HEK293 (cell line): ENCODE measurements around the gene ASCC3.

Experiments used
- CTCF ChIA-PET: fragments of 350-600 bp; formaldehyde crosslinking; extraction: SDS; loops from one replicate; lab custom pipeline; 2021; ENCODE audit warnings: antibody characterized with exemption; lab: Yijun Ruan, JAX
- POLR2A ChIA-PET: fragments of 300-600 bp; formaldehyde crosslinking; extraction: SDS; loops from one replicate; lab custom pipeline; 2020; ENCODE audit warnings: antibody characterized with exemption, inconsistent platforms; lab: Yijun Ruan, JAX
- H3K27ac ChIP-seq: fragments of 200-500 bp; sonication (Bioruptor generic); 2 replicates; pipeline ENCODE4 v1.5.1; 2014; ENCODE audit warnings: low read depth, low read length, control low read depth, inconsistent platforms; ENCODE audit errors: extremely low read depth
- H3K36me3 ChIP-seq, 2 experiments: fragments of 200-500 bp in 1 of 2; sonication (Bioruptor generic) in 1 of 2; 1 replicate in 1 of 2; 2 replicates in 1 of 2; pipeline ENCODE4 v1.5.1; 2014 to 2017; ENCODE audit warnings: inconsistent platforms in 2 of 2, low read length in 2 of 2; ENCODE audit not compliant: control insufficient read depth in 2 of 2, insufficient read depth in 1 of 2
- H3K4me1 ChIP-seq: fragments of 200-500 bp; sonication (Bioruptor generic); 2 replicates; pipeline ENCODE4 v1.5.1; 2014; ENCODE audit warnings: mild to moderate bottlenecking, low read length, inconsistent platforms; ENCODE audit not compliant: control insufficient read depth, insufficient read depth
- H3K4me3 ChIP-seq: 2 replicates; pipeline ENCODE4 v1.5.1; 2011; ENCODE audit warnings: low read depth, mild to moderate bottlenecking, control low read depth, low read length, moderate library complexity
- H3K9me3 ChIP-seq: fragments of 200-500 bp; sonication (Bioruptor generic); 2 replicates; pipeline ENCODE4 v1.5.1; 2014; ENCODE audit warnings: low read depth, low read length, inconsistent platforms; ENCODE audit not compliant: control insufficient read depth, insufficient read depth
- GLI4 ChIP-seq: fragments of 450-650 bp; formaldehyde crosslinking; IDR thresholded peaks from 2 replicates; pipeline ENCODE4 v1.5.1; 2016; ENCODE audit warnings: missing biosample characterization, missing genetic modification characterization
- GLIS1 ChIP-seq: fragments of 450-650 bp; formaldehyde crosslinking; IDR thresholded peaks from 2 replicates; pipeline ENCODE4 v1.5.1; 2016; ENCODE audit warnings: missing biosample characterization, missing genetic modification characterization
- OSR2 ChIP-seq: fragments of 450-650 bp; formaldehyde crosslinking; IDR thresholded peaks from 2 replicates; pipeline ENCODE4 v1.5.1; 2016; ENCODE audit warnings: missing biosample characterization, missing genetic modification characterization
- PRDM2 ChIP-seq: fragments of 450-650 bp; formaldehyde crosslinking; IDR thresholded peaks from 2 replicates; pipeline ENCODE4 v1.5.1; 2016; ENCODE audit warnings: missing biosample characterization, missing genetic modification characterization, borderline replicate concordance
- SP7 ChIP-seq: fragments of 450-650 bp; formaldehyde crosslinking; IDR thresholded peaks from 2 replicates; pipeline ENCODE4 v1.5.1; 2016; ENCODE audit warnings: missing biosample characterization, missing genetic modification characterization
- ZBTB17 ChIP-seq: fragments of 450-650 bp; formaldehyde crosslinking; IDR thresholded peaks from 2 replicates; pipeline ENCODE4 v1.5.1; 2016; ENCODE audit warnings: missing biosample characterization, missing genetic modification characterization
- ZFHX2 ChIP-seq: fragments of 450-650 bp; formaldehyde crosslinking; conservative IDR thresholded peaks from 2 replicates; pipeline ENCODE4 v1.5.1; 2016; ENCODE audit warnings: missing biosample characterization, missing genetic modification characterization
- ZFP69B ChIP-seq: fragments of 450-650 bp; formaldehyde crosslinking; IDR thresholded peaks from 2 replicates; pipeline ENCODE4 v1.5.1; 2016; ENCODE audit warnings: missing biosample characterization, missing genetic modification characterization
- ZNF157 ChIP-seq: fragments of 450-650 bp; formaldehyde crosslinking; IDR thresholded peaks from 2 replicates; pipeline ENCODE4 v1.5.1; 2016; ENCODE audit warnings: missing biosample characterization, missing genetic modification characterization
- ZNF169 ChIP-seq: fragments of 450-650 bp; formaldehyde crosslinking; IDR thresholded peaks from 2 replicates; pipeline ENCODE4 v1.5.1; 2016; ENCODE audit warnings: missing biosample characterization, missing genetic modification characterization
- ZNF266 ChIP-seq: fragments of 450-650 bp; formaldehyde crosslinking; IDR thresholded peaks from 2 replicates; pipeline ENCODE4 v1.5.1; 2016; ENCODE audit warnings: missing biosample characterization, missing genetic modification characterization, low read depth
- ZNF292 ChIP-seq: fragments of 450-650 bp; formaldehyde crosslinking; IDR thresholded peaks from 2 replicates; pipeline ENCODE4 v1.5.1; 2016; ENCODE audit warnings: low read depth, missing biosample characterization, missing genetic modification characterization, borderline replicate concordance
- ZNF324 ChIP-seq: fragments of 450-650 bp; formaldehyde crosslinking; IDR thresholded peaks from 2 replicates; pipeline ENCODE4 v1.5.1; 2016; ENCODE audit warnings: missing biosample characterization, missing genetic modification characterization
- ZNF350 ChIP-seq: fragments of 450-650 bp; formaldehyde crosslinking; IDR thresholded peaks from 2 replicates; pipeline ENCODE4 v1.5.0; 2017; ENCODE audit warnings: missing biosample characterization, mild to moderate bottlenecking, missing genetic modification characterization
- ZNF362 ChIP-seq: fragments of 450-650 bp; formaldehyde crosslinking; IDR thresholded peaks from 2 replicates; pipeline ENCODE4 v1.5.1; 2016; ENCODE audit warnings: missing biosample characterization, missing genetic modification characterization
- ZNF391 ChIP-seq: fragments of 450-650 bp; formaldehyde crosslinking; IDR thresholded peaks from 2 replicates; pipeline ENCODE4 v1.5.1; 2016; ENCODE audit warnings: low read depth, missing biosample characterization, missing genetic modification characterization, borderline replicate concordance
- ZNF404 ChIP-seq: fragments of 450-650 bp; formaldehyde crosslinking; IDR thresholded peaks from 2 replicates; pipeline ENCODE4 v1.5.1; 2017; ENCODE audit warnings: missing biosample characterization, missing genetic modification characterization
- ZNF510 ChIP-seq: fragments of 450-650 bp; formaldehyde crosslinking; IDR thresholded peaks from 2 replicates; pipeline ENCODE4 v1.5.1; 2018; ENCODE audit warnings: mild to moderate bottlenecking, missing genetic modification characterization, missing biosample characterization; ENCODE audit not compliant: insufficient replicate concordance
- ZNF658 ChIP-seq: fragments of 450-650 bp; formaldehyde crosslinking; IDR thresholded peaks from 2 replicates; pipeline ENCODE4; 2016; ENCODE audit warnings: missing biosample characterization, missing genetic modification characterization
- ZNF701 ChIP-seq: fragments of 450-650 bp; formaldehyde crosslinking; IDR thresholded peaks from 2 replicates; pipeline ENCODE4 v1.5.1; 2016; ENCODE audit warnings: missing biosample characterization, missing genetic modification characterization
- ZSCAN4 ChIP-seq: fragments of 450-650 bp; formaldehyde crosslinking; IDR thresholded peaks from 2 replicates; pipeline ENCODE4 v1.5.1; 2017; ENCODE audit warnings: missing biosample characterization, missing genetic modification characterization
- TF ChIP-seq, protein P1 (sequence below): fragments of 450-650 bp; formaldehyde crosslinking; IDR thresholded peaks from 2 replicates; pipeline ENCODE4 v1.5.1; 2017; ENCODE audit warnings: missing biosample characterization, missing genetic modification characterization
- TF ChIP-seq, protein P2 (sequence below): fragments of 450-650 bp; IDR thresholded peaks from 2 replicates; pipeline ENCODE4 v1.5.1; 2018; ENCODE audit warnings: missing biosample characterization, mild to moderate bottlenecking, missing genetic modification characterization

ASCC3 gene

DNA sequence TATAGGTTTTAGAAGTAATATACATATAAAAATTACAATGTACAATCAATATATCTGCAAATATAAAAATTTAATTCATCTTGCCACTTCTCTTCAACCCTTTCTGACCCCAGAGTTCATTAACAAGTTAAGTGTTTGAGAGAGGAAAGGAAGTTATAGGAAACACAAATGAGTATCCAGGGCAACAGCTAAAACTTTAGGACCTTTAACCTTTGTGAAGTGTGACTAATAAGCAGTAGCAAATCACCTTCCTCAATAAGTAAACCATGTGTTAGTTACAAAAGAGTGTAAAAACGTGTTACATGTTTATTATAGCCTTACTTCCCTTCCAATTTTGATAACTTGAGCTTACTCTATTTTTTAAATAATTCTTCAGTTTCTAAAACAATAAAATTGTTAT is 343.0 kb downstream of the ASCC3 start:
- TF ChIP-seq, protein P1, sequence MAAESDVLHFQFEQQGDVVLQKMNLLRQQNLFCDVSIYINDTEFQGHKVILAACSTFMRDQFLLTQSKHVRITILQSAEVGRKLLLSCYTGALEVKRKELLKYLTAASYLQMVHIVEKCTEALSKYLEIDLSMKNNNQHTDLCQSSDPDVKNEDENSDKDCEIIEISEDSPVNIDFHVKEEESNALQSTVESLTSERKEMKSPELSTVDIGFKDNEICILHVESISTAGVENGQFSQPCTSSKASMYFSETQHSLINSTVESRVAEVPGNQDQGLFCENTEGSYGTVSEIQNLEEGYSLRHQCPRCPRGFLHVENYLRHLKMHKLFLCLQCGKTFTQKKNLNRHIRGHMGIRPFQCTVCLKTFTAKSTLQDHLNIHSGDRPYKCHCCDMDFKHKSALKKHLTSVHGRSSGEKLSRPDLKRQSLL = no peak
- TF ChIP-seq ZNF324 (tag by site-specific recombination) (no peak), ZNF391 (tag by site-specific recombination) (no peak), ZNF404 (tag by site-specific recombination) (no peak), ZSCAN4 (tag by site-specific recombination) (no peak), ZNF510 (tag by site-specific recombination) (no peak), GLIS1 (tag by site-specific recombination) (no peak), ZNF658 (tag by site-specific recombination) (no peak), GLI4 (tag by site-specific recombination) (no peak), SP7 (tag by site-specific recombination) (no peak)
- TF ChIP-seq, protein P2, sequence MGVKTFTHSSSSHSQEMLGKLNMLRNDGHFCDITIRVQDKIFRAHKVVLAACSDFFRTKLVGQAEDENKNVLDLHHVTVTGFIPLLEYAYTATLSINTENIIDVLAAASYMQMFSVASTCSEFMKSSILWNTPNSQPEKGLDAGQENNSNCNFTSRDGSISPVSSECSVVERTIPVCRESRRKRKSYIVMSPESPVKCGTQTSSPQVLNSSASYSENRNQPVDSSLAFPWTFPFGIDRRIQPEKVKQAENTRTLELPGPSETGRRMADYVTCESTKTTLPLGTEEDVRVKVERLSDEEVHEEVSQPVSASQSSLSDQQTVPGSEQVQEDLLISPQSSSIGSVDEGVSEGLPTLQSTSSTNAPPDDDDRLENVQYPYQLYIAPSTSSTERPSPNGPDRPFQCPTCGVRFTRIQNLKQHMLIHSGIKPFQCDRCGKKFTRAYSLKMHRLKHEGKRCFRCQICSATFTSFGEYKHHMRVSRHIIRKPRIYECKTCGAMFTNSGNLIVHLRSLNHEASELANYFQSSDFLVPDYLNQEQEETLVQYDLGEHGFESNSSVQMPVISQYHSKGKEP (tag by site-specific recombination) = no peak
- CTCF ChIA-PET = interaction anchor here (0.6 kb wide), 1 partner anchor 683 kb away, joined by 3 read pairs; no protein-coding TSS in a partner anchor
- POLR2A ChIA-PET = no interaction called here
- Histone ChIP-seq H3K27ac (no peak overlapping the region), H3K4me1 (no peaks in the 10 kb centered on the region), H3K4me3 (no peak overlapping the region), H3K9me3 (no peaks in the 10 kb centered on the region), H3K36me3 (peaks cover 0 to 14% of the 10 kb centered on the region in 2 experiments; a peak in 2 of 3 replicates)

GRCh38 chr6:100518588-100518987 is 362.5 kb downstream of the ASCC3 start:
- Histone ChIP-seq H3K9me3 (no peaks in the 10 kb centered on the region), H3K4me3 (no peak overlapping the region), H3K4me1 (no peaks in the 10 kb centered on the region), H3K36me3 (peaks cover 0 to 27% of the 10 kb centered on the region in 2 experiments; a peak in 1 of 3 replicates), H3K27ac (no peak overlapping the region)
- ChIA-PET CTCF (interaction anchor here (1.3 kb wide), 1 partner anchor 412 kb away, joined by 3 read pairs; no protein-coding TSS in a partner anchor), POLR2A (no interaction called here)
- TF ChIP-seq ZFHX2 (tag by site-specific recombination) = no peak
- TF ChIP-seq OSR2 (tag by site-specific recombination) = no peak
- no peak for TF ChIP-seq ZNF292 (tag by site-specific recombination)
- TF ChIP-seq ZNF701 (tag by site-specific recombination) = no peak
- TF ChIP-seq PRDM2 (tag by site-specific recombination) = no peak
- TF ChIP-seq ZNF362 (tag by site-specific recombination) = no peak
- TF ChIP-seq ZBTB17 (tag by site-specific recombination) = no peak
- no peak for TF ChIP-seq ZFP69B (tag by site-specific recombination)
- TF ChIP-seq ZNF350 = no peak
- TF ChIP-seq ZNF266 (tag by site-specific recombination) = no peak
- TF ChIP-seq ZNF169 (tag by site-specific recombination) = no peak
- TF ChIP-seq, protein P2 (tag by site-specific recombination) = no peak
- no peak for TF ChIP-seq GLI4 (tag by site-specific recombination)
- TF ChIP-seq ZNF157 (tag by site-specific recombination) = no peak
